Measurements from ENCODE around the gene COL2A1. TPM values are rescaled to one million over a fixed set of nuclear protein-coding genes. Genes with fewer than 3 reads are reported as not detected.

Gene COL2A1
- total RNA-seq, 1 experiment from 2014 or later: 0.50 TPM

GRCh38 chr12:47944685-47945340, 59.5 kb downstream of the COL2A1 start:
- intact Hi-C loops (cut with micrococcal nuclease; ENCODE audit: unreplicated experiment): no loop called here
- peaks cover under 1% of the 10 kb centered on the region for H3K27me3 Mint-ChIP-seq (ENCODE audit: unreplicated experiment)
- BruUV-seq (replicated peaks): no TSS peak

GRCh38 chr12:47943623-47944340, 60.5 kb downstream of the COL2A1 start:
- Mint-ChIP-seq H3K36me3 (ENCODE audit: insufficient read depth, unreplicated experiment) (no peaks in the 10 kb centered on the region), H3K4me3 (ENCODE audit: low read depth, unreplicated experiment) (no peak overlapping the region), H3K27ac (ENCODE audit: unreplicated experiment) (no peak overlapping the region), H3K9me3 (ENCODE audit: low read depth, unreplicated experiment) (no peaks in the 10 kb centered on the region), H3K27me3 (ENCODE audit: unreplicated experiment) (no peaks in the 10 kb centered on the region), H3K4me1 (ENCODE audit: low read depth, unreplicated experiment) (peaks cover 8% of the 10 kb centered on the region)
- CTCF ChIA-PET: no interaction called here
- intact Hi-C loops (cut with micrococcal nuclease; ENCODE audit: unreplicated experiment): no loop called here
- DNase-seq: no peak
- no TSS peak for BruUV-seq (replicated peaks)
- no peak for TF ChIP-seq CTCF (IDR thresholded peaks at IDR 0.05; ENCODE audit: unreplicated experiment)

More at GRCh38 chr12:47944685-47945340, 59.5 kb downstream of the COL2A1 start:
- TF ChIP-seq CTCF (IDR thresholded peaks at IDR 0.05; ENCODE audit: unreplicated experiment): no peak
- H3K36me3 Mint-ChIP-seq (ENCODE audit: insufficient read depth, unreplicated experiment): no peaks in the 10 kb centered on the region
- peaks cover 8% of the 10 kb centered on the region for H3K4me1 Mint-ChIP-seq (ENCODE audit: low read depth, unreplicated experiment)
- H3K4me3 Mint-ChIP-seq (ENCODE audit: low read depth, unreplicated experiment): no peak overlapping the region
- CTCF ChIA-PET: no interaction called here
- no peak for DNase-seq
- H3K27ac Mint-ChIP-seq (ENCODE audit: unreplicated experiment): no peak overlapping the region
- H3K9me3 Mint-ChIP-seq (ENCODE audit: low read depth, unreplicated experiment): no peaks in the 10 kb centered on the region

- intact Hi-C loops (cut with micrococcal nuclease; ENCODE audit: unreplicated experiment): no loop called here
- CTCF ChIA-PET: no interaction called here
- H3K9me3 Mint-ChIP-seq (ENCODE audit: low read depth, unreplicated experiment): no peaks in the 10 kb centered on the region
- H3K27me3 Mint-ChIP-seq (ENCODE audit: unreplicated experiment): no peaks in the 10 kb centered on the region
- TF ChIP-seq CTCF (IDR thresholded peaks at IDR 0.05; ENCODE audit: unreplicated experiment): no peak
- H3K4me3 Mint-ChIP-seq (ENCODE audit: low read depth, unreplicated experiment): no peak overlapping the region
- peaks cover 8% of the 10 kb centered on the region for H3K4me1 Mint-ChIP-seq (ENCODE audit: low read depth, unreplicated experiment)
- BruUV-seq (replicated peaks): no TSS peak
- no peak for DNase-seq
- H3K27ac Mint-ChIP-seq (ENCODE audit: unreplicated experiment): no peak overlapping the region
- H3K36me3 Mint-ChIP-seq (ENCODE audit: insufficient read depth, unreplicated experiment): no peaks in the 10 kb centered on the region
Observed at GRCh38 chr12:47942614-47943225, 61.6 kb downstream of the COL2A1 start.

- CTCF ChIA-PET: no interaction called here
Observed at GRCh38 chr12:47941871-47942613, 62.2 kb downstream of the COL2A1 start.

More at GRCh38 chr12:47941871-47942613, 62.2 kb downstream of the COL2A1 start:
- H3K27ac Mint-ChIP-seq (ENCODE audit: unreplicated experiment): no peak overlapping the region
- H3K36me3 Mint-ChIP-seq (ENCODE audit: insufficient read depth, unreplicated experiment): no peaks in the 10 kb centered on the region
- no peak for DNase-seq
- H3K27me3 Mint-ChIP-seq (ENCODE audit: unreplicated experiment): no peaks in the 10 kb centered on the region
- no peaks in the 10 kb centered on the region for H3K9me3 Mint-ChIP-seq (ENCODE audit: low read depth, unreplicated experiment)
- no peak for TF ChIP-seq CTCF (IDR thresholded peaks at IDR 0.05; ENCODE audit: unreplicated experiment)
- no TSS peak for BruUV-seq (replicated peaks)
- H3K4me1 Mint-ChIP-seq (ENCODE audit: low read depth, unreplicated experiment): peaks cover 8% of the 10 kb centered on the region
- H3K4me3 Mint-ChIP-seq (ENCODE audit: low read depth, unreplicated experiment): no peak overlapping the region
- intact Hi-C loops (cut with micrococcal nuclease; ENCODE audit: unreplicated experiment): no loop called here

Data from Calu3 (cell line).